Caco-2 (cell line): ENCODE measurements around the gene ZNF821. TPM values are rescaled to one million over a fixed set of nuclear protein-coding genes. Genes with fewer than 3 reads are reported as not detected.
"Not testable (repeated sequence)": the region's sequence is repeated elsewhere in the genome, so short reads cannot be mapped to it uniquely, and the experiment has no call there.

Experiments
- BruUV-seq: library from RNA; stranded (reverse); fragments of 400-500 nt; replicated peaks from 2 replicates; lab custom pipeline; 2021; lab: Mats Ljungman, UMichigan
- CTCF ChIA-PET: fragments of 300-600 bp; sonication (Branson Sonifier 250); formaldehyde crosslinking; loops from one replicate; lab custom pipeline; 2022; ENCODE audit warnings: antibody characterized with exemption; lab: Charles Lee
- POLR2A ChIA-PET: fragments of 300-600 bp; sonication (Branson Sonifier 250); formaldehyde crosslinking; loops from one replicate; lab custom pipeline; 2022; ENCODE audit warnings: antibody characterized with exemption; lab: Charles Lee
- DNase-seq, 2 experiments: peaks; one replicate each; pipeline versions ENCODE4 v3.0.0 to v3.0.0-alpha.2; 2020 to 2022
- H3K27me3 ChIP-seq: replicated peaks from 2 replicates; pipeline ENCODE4 v1.6.0; 2011; ENCODE audit warnings: low read length; ENCODE audit not compliant: control insufficient read depth, insufficient read depth
- H3K36me3 ChIP-seq: 2 replicates; pipeline ENCODE4 v1.5.1; 2011; ENCODE audit warnings: low read length; ENCODE audit not compliant: control insufficient read depth, insufficient read depth
- H3K4me1 ChIP-seq: fragments of 250-450 bp; sonication (Bioruptor Pico); 2 replicates; pipeline ENCODE4 v1.5.1; 2020; ENCODE audit warnings: mild to moderate bottlenecking
- H3K4me3 ChIP-seq: 2 replicates; pipeline ENCODE4 v1.5.1; 2011; ENCODE audit warnings: low read depth, mild to moderate bottlenecking, control low read depth, low read length
- H3K9me3 ChIP-seq: fragments of 250-450 bp; sonication (Bioruptor Pico); 2 replicates; pipeline ENCODE4 v1.5.1; 2020; ENCODE audit warnings: mild to moderate bottlenecking, moderate library complexity
- H3K27ac Mint-ChIP-seq: one replicate; pipeline ENCODE4 v1.8.0; 2022; ENCODE audit warnings: mixed read lengths; ENCODE audit not compliant: unreplicated experiment
- H3K27me3 Mint-ChIP-seq: one replicate; pipeline ENCODE4 v1.8.0; 2022; ENCODE audit warnings: mixed read lengths; ENCODE audit not compliant: insufficient read depth, unreplicated experiment
- H3K36me3 Mint-ChIP-seq: one replicate; pipeline ENCODE4 v1.8.0; 2022; ENCODE audit warnings: mild to moderate bottlenecking, mixed read lengths; ENCODE audit not compliant: insufficient read depth, unreplicated experiment
- H3K4me1 Mint-ChIP-seq: one replicate; pipeline ENCODE4 v1.8.0; 2022; ENCODE audit warnings: low read depth, mixed read lengths; ENCODE audit not compliant: unreplicated experiment
- H3K4me3 Mint-ChIP-seq: one replicate; pipeline ENCODE4 v1.8.0; 2022; ENCODE audit warnings: mild to moderate bottlenecking, moderate library complexity, mixed read lengths; ENCODE audit not compliant: unreplicated experiment
- H3K9me3 Mint-ChIP-seq: one replicate; pipeline ENCODE4 v1.8.0; 2022; ENCODE audit warnings: mixed read lengths; ENCODE audit not compliant: unreplicated experiment
- intact Hi-C: fragments of 100-400 bp; cut with micrococcal nuclease; formaldehyde crosslinking; loops from one replicate; pipeline ENCODE4 v1.10.0; 2022; ENCODE audit not compliant: unreplicated experiment
- total RNA-seq: library from RNA; stranded (reverse); gene quantifications from 2 replicates; pipeline ENCODE4 v1.2.3, GENCODE V29; 2022
- TF ChIP-seq, protein P1 (sequence below), 2 experiments: fragments of 200-600 bp in 1 of 2; IDR thresholded peaks; 1 replicate in 1 of 2; 2 replicates in 1 of 2; pipeline versions ENCODE4 v1.5.1 to v1.8.0; 2011 to 2022; ENCODE audit warnings: antibody characterized with exemption in 1 of 2, control low read depth in 1 of 2, inconsistent platforms in 1 of 2, low read depth in 1 of 2, low read length in 1 of 2, mild to moderate bottlenecking in 1 of 2, moderate library complexity in 1 of 2; ENCODE audit not compliant: insufficient read depth in 1 of 2, severe bottlenecking in 1 of 2, unreplicated experiment in 1 of 2

ZNF821 gene
- total RNA-seq, 1 experiment from 2014 or later = 16.9 TPM

GRCh38 chr16:71914802-71915201 lies 30.8 kb upstream of the ZNF821 start:
- H3K4me3 Mint-ChIP-seq = no peak overlapping the region
- Histone ChIP-seq H3K36me3 (peaks cover 14% of the 10 kb centered on the region), H3K27me3 (no peaks in the 10 kb centered on the region), H3K4me3 (no peak overlapping the region), H3K9me3 (no peaks in the 10 kb centered on the region), H3K4me1 (no peaks in the 10 kb centered on the region; the same call in 1 of the 2 replicates)
- BruUV-seq = no TSS peak
- no peaks in the 10 kb centered on the region for H3K27me3 Mint-ChIP-seq
- TF ChIP-seq, protein P1, sequence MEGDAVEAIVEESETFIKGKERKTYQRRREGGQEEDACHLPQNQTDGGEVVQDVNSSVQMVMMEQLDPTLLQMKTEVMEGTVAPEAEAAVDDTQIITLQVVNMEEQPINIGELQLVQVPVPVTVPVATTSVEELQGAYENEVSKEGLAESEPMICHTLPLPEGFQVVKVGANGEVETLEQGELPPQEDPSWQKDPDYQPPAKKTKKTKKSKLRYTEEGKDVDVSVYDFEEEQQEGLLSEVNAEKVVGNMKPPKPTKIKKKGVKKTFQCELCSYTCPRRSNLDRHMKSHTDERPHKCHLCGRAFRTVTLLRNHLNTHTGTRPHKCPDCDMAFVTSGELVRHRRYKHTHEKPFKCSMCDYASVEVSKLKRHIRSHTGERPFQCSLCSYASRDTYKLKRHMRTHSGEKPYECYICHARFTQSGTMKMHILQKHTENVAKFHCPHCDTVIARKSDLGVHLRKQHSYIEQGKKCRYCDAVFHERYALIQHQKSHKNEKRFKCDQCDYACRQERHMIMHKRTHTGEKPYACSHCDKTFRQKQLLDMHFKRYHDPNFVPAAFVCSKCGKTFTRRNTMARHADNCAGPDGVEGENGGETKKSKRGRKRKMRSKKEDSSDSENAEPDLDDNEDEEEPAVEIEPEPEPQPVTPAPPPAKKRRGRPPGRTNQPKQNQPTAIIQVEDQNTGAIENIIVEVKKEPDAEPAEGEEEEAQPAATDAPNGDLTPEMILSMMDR (IDR thresholded peaks at IDR 0.05; ENCODE audit: insufficient read depth in 1 of 2, low read depth in 1 of 2, low read length in 1 of 2, severe bottlenecking in 1 of 2, unreplicated experiment in 1 of 2) = no peak
- H3K9me3 Mint-ChIP-seq = peaks cover 18% of the 10 kb centered on the region
- no peak overlapping the region for H3K27ac Mint-ChIP-seq
- H3K4me1 Mint-ChIP-seq = no peaks in the 10 kb centered on the region
- intact Hi-C loops = no loop called here
- CTCF ChIA-PET = interaction anchor here (1.3 kb wide), 1 partner anchor 47 kb away, joined by 4 read pairs; no protein-coding TSS in a partner anchor
- H3K36me3 Mint-ChIP-seq = peaks cover 93% of the 10 kb centered on the region
- POLR2A ChIA-PET = no interaction called here
- DNase-seq = no peak

DNA sequence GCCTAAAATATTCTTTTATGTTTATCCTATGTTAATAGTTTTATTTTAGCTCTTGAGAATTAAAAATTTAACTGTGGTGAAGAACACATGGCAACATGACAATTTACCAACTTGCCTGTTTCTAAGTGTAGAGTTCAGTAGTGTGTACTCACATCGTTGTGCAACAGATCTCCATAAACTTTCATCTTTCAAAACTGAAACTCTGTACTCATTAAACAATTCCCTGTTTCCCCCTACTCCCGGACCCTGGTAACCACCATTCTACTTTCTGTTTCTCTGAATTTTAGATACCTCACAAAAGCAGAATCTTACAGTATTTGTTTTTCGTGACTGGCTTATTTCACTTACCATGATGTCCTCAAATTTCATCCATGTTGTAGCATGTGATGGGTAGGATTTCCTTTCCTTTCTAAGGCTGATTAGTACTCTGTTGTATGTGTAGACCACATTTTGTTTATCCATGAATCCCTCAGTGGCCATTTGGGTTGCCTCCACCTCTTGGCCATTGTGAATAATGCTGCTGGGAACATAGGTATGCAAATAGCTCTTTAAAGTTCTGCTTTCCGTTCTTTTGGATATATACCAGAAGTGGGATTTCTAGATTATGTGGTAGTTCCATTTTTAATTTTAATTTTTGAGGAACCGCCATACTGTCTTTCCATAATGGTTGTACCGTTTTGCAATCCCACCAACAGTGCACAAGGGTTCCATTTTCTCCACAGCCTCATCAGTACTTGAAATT lies 28.7 kb upstream of the ZNF821 start:
- Histone ChIP-seq H3K4me1 (no peaks in the 10 kb centered on the region; the same call in 1 of the 2 replicates), H3K9me3 (no peaks in the 10 kb centered on the region), H3K27me3 (no peaks in the 10 kb centered on the region), H3K4me3 (no peak overlapping the region), H3K36me3 (peaks cover 8% of the 10 kb centered on the region)
- H3K9me3 Mint-ChIP-seq = peaks cover 2% of the 10 kb centered on the region
- H3K27me3 Mint-ChIP-seq = no peaks in the 10 kb centered on the region
- no peaks in the 10 kb centered on the region for H3K4me1 Mint-ChIP-seq
- CTCF ChIA-PET = no interaction called here
- no peak overlapping the region for H3K27ac Mint-ChIP-seq
- intact Hi-C loops = no loop called here
- TF ChIP-seq, protein P1 (IDR thresholded peaks at IDR 0.05; ENCODE audit: insufficient read depth in 1 of 2, low read depth in 1 of 2, low read length in 1 of 2, severe bottlenecking in 1 of 2, unreplicated experiment in 1 of 2) = no peak
- peaks cover 93% of the 10 kb centered on the region for H3K36me3 Mint-ChIP-seq
- POLR2A ChIA-PET = no interaction called here
- H3K4me3 Mint-ChIP-seq = no peak overlapping the region
- DNase-seq = no peak
- BruUV-seq = no TSS peak

GRCh38 chr16:71911121-71911520 lies 27.1 kb upstream of the ZNF821 start:
- H3K4me1 ChIP-seq = no peaks in the 10 kb centered on the region; the same call in 1 of the 2 replicates
- Mint-ChIP-seq H3K27ac (no peak overlapping the region), H3K27me3 (no peaks in the 10 kb centered on the region), H3K4me1 (no peaks in the 10 kb centered on the region), H3K36me3 (peaks cover 93% of the 10 kb centered on the region), H3K9me3 (no peaks in the 10 kb centered on the region), H3K4me3 (no peak overlapping the region)
- H3K36me3 ChIP-seq = peaks cover 6% of the 10 kb centered on the region
- intact Hi-C loops = no loop called here
- H3K4me3 ChIP-seq = no peak overlapping the region
- H3K27me3 ChIP-seq = no peaks in the 10 kb centered on the region
- ChIA-PET CTCF (no interaction called here), POLR2A (no interaction called here)
- no TSS peak for BruUV-seq
- H3K9me3 ChIP-seq = no peaks in the 10 kb centered on the region
- TF ChIP-seq, protein P1 (IDR thresholded peaks at IDR 0.05; ENCODE audit: insufficient read depth in 1 of 2, low read depth in 1 of 2, low read length in 1 of 2, severe bottlenecking in 1 of 2, unreplicated experiment in 1 of 2) = no peak
- no peak for DNase-seq

GRCh38 chr16:71905765-71906164 lies 21.8 kb upstream of the ZNF821 start:
- POLR2A ChIA-PET, H3K27ac Mint-ChIP-seq: not testable (repeated sequence)

More at GRCh38 chr16:71905765-71906164, 21.8 kb upstream of the ZNF821 start:
- H3K4me1 ChIP-seq, BruUV-seq, H3K4me1 Mint-ChIP-seq, H3K9me3 ChIP-seq, intact Hi-C loops, H3K4me3 Mint-ChIP-seq, DNase-seq, H3K36me3 ChIP-seq, H3K27me3 ChIP-seq, H3K9me3 Mint-ChIP-seq, H3K4me3 ChIP-seq, H3K27me3 Mint-ChIP-seq: not testable (repeated sequence)
- peaks cover 76% of the 10 kb centered on the region for H3K36me3 Mint-ChIP-seq
- CTCF ChIA-PET = interaction anchor here (0.7 kb wide), 1 partner anchor 402 kb away, joined by 3 read pairs; no protein-coding TSS in a partner anchor
